Uterus (tissue), 4 donors: ENCODE data around the gene CLCN3. TPM values are rescaled to one million over a fixed set of nuclear protein-coding genes. Genes with fewer than 3 reads are reported as not detected.

Experiments used
- DNase-seq, 2 donors: peaks; one replicate each; pipeline ENCODE4 v3.0.0-alpha.2; 2019 to 2020
- H3K27ac ChIP-seq, 2 donors: fragments of 200-600 bp; sonication (generic); 1 replicate in 1 of 2; 2 replicates in 1 of 2; pipeline ENCODE4 v1.5.1; 2016 to 2018
- H3K27me3 ChIP-seq, 2 donors: fragments of 200-600 bp; sonication (generic); one replicate each; pipeline ENCODE4 v1.5.1; 2018 to 2019; ENCODE audit warnings: control low read depth in 1 of 2
- H3K36me3 ChIP-seq, 2 donors: fragments of 200-600 bp; sonication (generic); one replicate each; pipeline ENCODE4 v1.5.1; 2019; ENCODE audit warnings: control low read depth in 1 of 2
- H3K4me1 ChIP-seq, 2 donors: fragments of 200-600 bp; sonication (generic); one replicate each; pipeline ENCODE4 v1.5.1; 2018 to 2019; ENCODE audit warnings: control low read depth in 1 of 2
- H3K4me3 ChIP-seq, 2 donors: fragments of 200-600 bp; sonication (generic); 1 replicate in 1 of 2; 2 replicates in 1 of 2; pipeline ENCODE4 v1.5.1; 2018 to 2019; ENCODE audit warnings: mild to moderate bottlenecking in 1 of 2
- H3K9me3 ChIP-seq, 2 donors: fragments of 200-600 bp; sonication (generic); one replicate each; pipeline ENCODE4 v1.5.1; 2019; ENCODE audit warnings: control low read depth in 1 of 2
- POLR2A ChIP-seq, 2 donors: fragments of 450-650 bp; IDR thresholded peaks; one replicate each; pipeline ENCODE4 v1.6.1; 2016; ENCODE audit warnings: antibody characterized with exemption in 2 of 2, mild to moderate bottlenecking in 1 of 2, moderate library complexity in 1 of 2
- intact Hi-C: fragments of 100-400 bp; cut with DNase I; formaldehyde crosslinking; loops from one replicate; pipeline ENCODE4 v1.15.1; 2023; ENCODE audit warnings: low total_unique reads
- total RNA-seq, 4 donors: library from RNA; depleted of rRNA in 3 of 4; stranded (reverse); fragments of >200 nt in 3 of 4; gene quantifications; one replicate each; pipeline versions ENCODE4 v1.1.0 to v1.2.4, GENCODE V29; 2014 to 2023
- TF ChIP-seq, protein P1 (sequence below), 4 experiments: fragments of 200-600 bp in 2 of 4; fragments of 450-650 bp in 2 of 4; sonication (generic) in 2 of 4; IDR thresholded peaks; one replicate each; pipeline ENCODE4 v1.5.1; 2016 to 2019; ENCODE audit warnings: antibody characterized with exemption in 4 of 4, mild to moderate bottlenecking in 2 of 4, moderate library complexity in 1 of 4
- donor health status: DM: yes; HTN: yes; CAD: no.

CLCN3 gene
- total RNA-seq, 4 donors from 2014 or later, result 12.4 to 57.3 (median 33.5) TPM

DNA sequence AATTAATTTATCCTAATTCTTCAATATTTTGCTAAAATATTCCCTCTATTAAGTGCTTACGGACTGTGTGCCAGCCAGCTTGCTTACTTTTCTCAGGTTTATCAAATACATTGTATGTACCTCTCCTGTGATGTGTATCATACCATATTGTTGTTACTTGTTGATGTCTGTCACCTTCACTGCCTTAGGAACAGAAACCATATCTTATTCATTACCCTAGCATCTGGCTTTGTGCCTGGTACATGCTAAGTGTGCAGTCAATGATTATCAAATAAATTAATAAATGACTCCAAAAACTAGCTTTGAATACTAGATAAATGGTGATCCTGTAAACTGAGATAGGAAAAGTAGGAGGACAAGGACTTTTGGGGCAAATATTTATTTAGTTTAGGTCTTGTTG, 6.9 kb downstream of the CLCN3 start:
- Histone ChIP-seq H3K27ac (no peak overlapping the region), H3K36me3 (no peaks in the 10 kb centered on the region), H3K27me3 (no peaks in the 10 kb centered on the region), H3K4me1 (no peaks in the 10 kb centered on the region), H3K9me3 (no peaks in the 10 kb centered on the region), H3K4me3 (no peak overlapping the region)
- DNase-seq, result no peak
- TF ChIP-seq, protein P1, sequence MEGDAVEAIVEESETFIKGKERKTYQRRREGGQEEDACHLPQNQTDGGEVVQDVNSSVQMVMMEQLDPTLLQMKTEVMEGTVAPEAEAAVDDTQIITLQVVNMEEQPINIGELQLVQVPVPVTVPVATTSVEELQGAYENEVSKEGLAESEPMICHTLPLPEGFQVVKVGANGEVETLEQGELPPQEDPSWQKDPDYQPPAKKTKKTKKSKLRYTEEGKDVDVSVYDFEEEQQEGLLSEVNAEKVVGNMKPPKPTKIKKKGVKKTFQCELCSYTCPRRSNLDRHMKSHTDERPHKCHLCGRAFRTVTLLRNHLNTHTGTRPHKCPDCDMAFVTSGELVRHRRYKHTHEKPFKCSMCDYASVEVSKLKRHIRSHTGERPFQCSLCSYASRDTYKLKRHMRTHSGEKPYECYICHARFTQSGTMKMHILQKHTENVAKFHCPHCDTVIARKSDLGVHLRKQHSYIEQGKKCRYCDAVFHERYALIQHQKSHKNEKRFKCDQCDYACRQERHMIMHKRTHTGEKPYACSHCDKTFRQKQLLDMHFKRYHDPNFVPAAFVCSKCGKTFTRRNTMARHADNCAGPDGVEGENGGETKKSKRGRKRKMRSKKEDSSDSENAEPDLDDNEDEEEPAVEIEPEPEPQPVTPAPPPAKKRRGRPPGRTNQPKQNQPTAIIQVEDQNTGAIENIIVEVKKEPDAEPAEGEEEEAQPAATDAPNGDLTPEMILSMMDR (IDR thresholded peaks at IDR 0.05), result no peak
- TF ChIP-seq POLR2A (IDR thresholded peaks at IDR 0.05), result no peak
- intact Hi-C loops, result no loop called here

DNA sequence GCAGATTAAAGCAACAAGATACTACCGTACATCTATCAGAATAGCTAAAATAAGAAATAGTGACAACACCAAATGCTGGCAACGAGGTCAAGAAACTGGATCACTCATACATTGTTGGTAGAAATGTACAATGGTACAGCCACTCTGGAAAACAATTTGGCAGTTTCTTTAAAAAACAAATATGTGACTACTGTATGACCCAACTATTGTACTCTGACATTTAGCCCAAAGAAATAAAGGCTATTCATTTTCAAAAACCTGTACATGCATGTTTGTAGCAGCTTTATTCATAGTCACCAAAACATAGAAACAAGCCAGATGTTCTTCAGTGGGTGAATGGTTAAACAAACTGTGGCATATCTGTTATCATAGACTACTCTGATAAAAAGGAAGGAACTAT, 8.2 kb downstream of the CLCN3 start:
- no peak for DNase-seq
- Histone ChIP-seq H3K4me1 (no peaks in the 10 kb centered on the region), H3K36me3 (no peaks in the 10 kb centered on the region), H3K4me3 (no peak overlapping the region), H3K27ac (no peak overlapping the region), H3K27me3 (no peaks in the 10 kb centered on the region), H3K9me3 (no peaks in the 10 kb centered on the region)
- intact Hi-C loops, result no loop called here
- TF ChIP-seq, protein P1 (IDR thresholded peaks at IDR 0.05), result no peak
- no peak for TF ChIP-seq POLR2A (IDR thresholded peaks at IDR 0.05)

GRCh38 chr4:169630069-169630468, 9.7 kb downstream of the CLCN3 start:
- no peak overlapping the region for H3K27ac ChIP-seq
- H3K4me3 ChIP-seq, result no peak overlapping the region
- intact Hi-C loops, result no loop called here
- TF ChIP-seq POLR2A (IDR thresholded peaks at IDR 0.05), result no peak
- TF ChIP-seq, protein P1 (IDR thresholded peaks at IDR 0.05), result no peak
- no peaks in the 10 kb centered on the region for H3K9me3 ChIP-seq
- no peaks in the 10 kb centered on the region for H3K27me3 ChIP-seq
- H3K4me1 ChIP-seq, result no peaks in the 10 kb centered on the region
- DNase-seq, result no peak
- H3K36me3 ChIP-seq, result no peaks in the 10 kb centered on the region

- H3K27ac ChIP-seq, result no peak overlapping the region
- no peak for DNase-seq
- no peaks in the 10 kb centered on the region for H3K4me1 ChIP-seq
- TF ChIP-seq, protein P1 (IDR thresholded peaks at IDR 0.05), result no peak
- no peak for TF ChIP-seq POLR2A (IDR thresholded peaks at IDR 0.05)
- H3K36me3 ChIP-seq, result no peaks in the 10 kb centered on the region
- intact Hi-C loops, result no loop called here
- no peak overlapping the region for H3K4me3 ChIP-seq
- H3K27me3 ChIP-seq, result no peaks in the 10 kb centered on the region
- H3K9me3 ChIP-seq, result no peaks in the 10 kb centered on the region
Measured at GRCh38 chr4:169632896-169633295, 12.5 kb downstream of the CLCN3 start.

- Histone ChIP-seq H3K27me3 (no peaks in the 10 kb centered on the region), H3K36me3 (no peaks in the 10 kb centered on the region), H3K27ac (no peak overlapping the region), H3K4me1 (no peaks in the 10 kb centered on the region), H3K4me3 (no peak overlapping the region), H3K9me3 (no peaks in the 10 kb centered on the region)
- no peak for DNase-seq
- TF ChIP-seq POLR2A (IDR thresholded peaks at IDR 0.05), result no peak
- TF ChIP-seq, protein P1 (IDR thresholded peaks at IDR 0.05), result no peak
- intact Hi-C loops, result no loop called here
Measured at GRCh38 chr4:169634975-169635374, 14.6 kb downstream of the CLCN3 start.
